Medulla oblongata (tissue), 1 donor: ENCODE measurements around the gene ODF2.
"Not testable (repeated sequence)": the region's sequence is repeated elsewhere in the genome, so short reads cannot be mapped to it uniquely, and the experiment has no call there.

Source experiments
- DNase-seq: peaks from one replicate; pipeline ENCODE4 v3.0.0-alpha.2; 2015; ENCODE audit errors: extremely low spot score

ODF2 gene

GRCh38 chr9:128482186-128482585, 26.4 kb downstream of the ODF2 start:
- no peak for DNase-seq

DNA sequence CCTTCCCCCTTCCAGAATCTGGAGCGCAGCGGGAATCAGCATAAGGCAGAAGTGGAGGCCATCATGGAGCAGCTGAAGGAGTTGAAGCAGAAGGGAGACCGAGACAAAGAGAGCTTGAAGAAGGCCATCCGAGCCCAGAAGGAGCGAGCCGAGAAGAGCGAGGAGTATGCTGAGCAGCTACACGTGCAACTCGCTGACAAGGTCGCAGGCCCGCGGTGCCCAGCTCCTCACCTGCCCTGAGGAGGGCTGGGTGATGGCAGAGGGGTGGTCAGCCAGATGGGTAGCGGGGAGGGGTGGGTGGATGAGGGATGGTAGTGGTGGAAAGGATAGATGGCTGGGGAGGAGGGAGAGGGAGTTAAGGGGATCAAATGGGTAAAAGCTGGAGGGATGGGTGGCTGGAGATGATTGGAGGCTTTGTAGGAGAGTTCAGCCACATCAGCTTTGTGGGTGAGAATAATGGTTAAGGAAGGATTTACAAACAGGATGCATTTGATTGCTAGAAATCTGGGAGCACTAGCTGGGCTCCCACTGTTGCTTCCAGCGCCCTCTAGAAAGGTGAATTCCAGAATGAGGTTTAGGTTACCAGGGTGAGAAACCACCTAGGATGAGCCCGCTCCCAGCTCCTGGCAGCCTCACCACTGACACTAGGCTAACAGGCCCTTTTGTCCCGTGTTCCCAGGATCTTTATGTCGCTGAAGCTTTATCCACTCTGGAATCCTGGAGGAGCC, 29.0 kb downstream of the ODF2 start:
- DNase-seq: no peak

DNA sequence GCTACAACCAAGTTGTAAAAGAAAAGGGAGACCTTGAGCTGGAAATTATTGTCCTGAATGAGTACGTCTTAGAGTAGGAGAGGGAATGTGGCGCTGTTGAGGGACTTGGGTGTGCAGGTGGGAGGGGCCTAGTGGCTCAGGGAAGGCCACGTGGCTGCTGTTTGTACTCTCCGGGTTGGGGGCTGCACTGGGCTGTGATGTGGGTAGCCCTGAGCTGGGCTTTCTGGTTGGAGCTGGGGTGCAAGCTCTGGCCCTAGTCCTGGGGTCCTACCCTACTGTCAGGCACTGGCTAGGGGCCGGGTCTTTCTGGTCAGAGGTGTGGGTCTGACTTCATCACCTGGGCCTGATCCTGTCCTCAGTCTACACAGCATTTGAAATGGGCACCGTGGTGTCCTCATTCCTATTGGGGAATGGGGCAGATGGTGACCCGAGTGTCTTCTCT, 29.6 kb downstream of the ODF2 start:
- no peak for DNase-seq

DNA sequence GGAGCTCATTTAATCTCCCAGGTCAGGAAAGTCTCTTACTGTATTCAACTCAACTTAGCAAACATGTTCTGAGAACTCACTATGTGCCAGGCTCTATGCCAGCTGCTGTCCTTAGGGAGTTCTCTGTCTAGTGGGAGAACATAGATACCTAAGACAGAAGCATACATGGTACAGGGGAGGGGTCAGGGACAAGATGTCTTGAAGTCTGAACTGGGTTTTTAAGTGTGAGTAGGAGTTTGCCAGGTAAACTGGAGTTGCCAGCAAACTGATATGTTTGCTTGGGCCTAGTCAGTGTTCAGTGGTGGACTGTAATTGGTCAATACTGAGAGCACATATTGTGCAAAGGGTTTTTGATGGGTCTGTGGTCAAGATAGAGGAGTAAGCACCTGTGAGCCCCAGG, 30.4 kb downstream of the ODF2 start:
- DNase-seq: no peak

DNA sequence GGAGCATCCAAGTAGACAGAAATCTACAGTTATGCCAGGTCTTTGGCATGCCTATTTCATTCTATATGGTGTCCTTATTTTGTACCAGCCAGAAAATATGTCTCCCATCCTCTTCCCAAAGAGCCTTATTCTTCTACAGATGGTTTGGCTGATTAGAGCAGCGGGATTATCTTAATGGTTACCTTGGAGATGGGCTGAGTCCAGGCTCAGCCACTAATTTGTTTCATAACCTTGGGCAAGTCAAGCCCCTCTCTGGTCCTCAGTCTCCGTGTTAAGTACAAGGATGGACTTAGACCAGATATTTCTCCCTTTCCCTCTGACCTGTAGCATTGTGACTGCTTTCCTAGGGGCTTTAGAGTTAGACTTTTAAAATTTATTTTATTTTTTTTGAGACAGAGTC, 37.6 kb downstream of the ODF2 start:
- DNase-seq: no peak

- peak; percentile 20 for DNase-seq
Observed at GRCh38 chr9:128494108-128494745, 38.4 kb downstream of the ODF2 start.

GRCh38 chr9:128494746-128495129, 38.9 kb downstream of the ODF2 start:
- no peak for DNase-seq

DNA sequence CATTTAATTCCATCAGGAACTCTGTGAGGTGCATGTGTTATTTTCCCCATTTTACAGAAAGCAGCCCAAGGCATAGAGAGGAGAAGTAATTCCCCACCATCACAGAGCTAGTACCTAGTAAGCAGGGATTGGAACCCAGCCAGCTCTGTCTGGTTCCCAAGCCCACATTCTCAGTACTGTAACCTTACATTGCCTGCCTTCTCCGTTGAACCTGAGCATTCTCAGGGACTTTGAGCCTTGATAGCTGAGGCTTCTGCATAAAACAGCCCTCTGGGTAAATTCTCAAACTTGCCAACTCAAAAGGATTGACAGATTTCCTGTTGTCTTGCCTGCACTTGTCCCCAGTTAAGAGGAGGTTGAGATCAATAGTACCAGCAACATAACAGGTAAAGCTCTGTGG, 39.5 kb downstream of the ODF2 start:
- no peak for DNase-seq

DNA sequence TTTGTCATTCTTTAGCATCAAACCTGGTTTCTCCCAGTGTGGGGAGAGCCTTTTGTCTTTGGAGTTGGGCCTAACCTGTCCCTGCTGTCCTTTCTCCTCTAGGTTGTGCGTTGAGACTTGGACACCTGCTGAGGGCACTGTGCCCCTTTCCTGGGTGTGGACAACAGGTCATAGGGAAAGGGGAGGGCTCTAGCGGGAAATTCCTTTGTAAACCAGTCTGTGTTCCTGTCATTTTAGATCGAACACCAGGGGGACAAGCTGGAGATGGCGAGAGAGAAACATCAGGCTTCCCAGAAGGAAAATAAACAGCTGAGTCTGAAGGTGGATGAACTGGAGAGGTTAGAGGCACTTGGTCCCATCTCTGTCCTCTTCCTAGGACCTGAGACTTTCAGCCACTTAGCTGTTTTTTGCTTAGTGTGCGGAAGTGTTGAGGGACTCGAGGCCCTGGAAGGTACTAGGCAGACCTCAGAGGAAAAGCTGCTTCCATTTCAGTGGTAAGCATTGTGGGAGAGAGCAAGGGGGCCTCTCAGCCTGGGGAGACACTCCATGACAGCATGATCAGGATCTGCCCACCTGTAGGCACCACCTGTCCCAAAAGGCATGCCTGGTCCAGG, 40.1 kb downstream of the ODF2 start:
- DNase-seq: no peak

DNA sequence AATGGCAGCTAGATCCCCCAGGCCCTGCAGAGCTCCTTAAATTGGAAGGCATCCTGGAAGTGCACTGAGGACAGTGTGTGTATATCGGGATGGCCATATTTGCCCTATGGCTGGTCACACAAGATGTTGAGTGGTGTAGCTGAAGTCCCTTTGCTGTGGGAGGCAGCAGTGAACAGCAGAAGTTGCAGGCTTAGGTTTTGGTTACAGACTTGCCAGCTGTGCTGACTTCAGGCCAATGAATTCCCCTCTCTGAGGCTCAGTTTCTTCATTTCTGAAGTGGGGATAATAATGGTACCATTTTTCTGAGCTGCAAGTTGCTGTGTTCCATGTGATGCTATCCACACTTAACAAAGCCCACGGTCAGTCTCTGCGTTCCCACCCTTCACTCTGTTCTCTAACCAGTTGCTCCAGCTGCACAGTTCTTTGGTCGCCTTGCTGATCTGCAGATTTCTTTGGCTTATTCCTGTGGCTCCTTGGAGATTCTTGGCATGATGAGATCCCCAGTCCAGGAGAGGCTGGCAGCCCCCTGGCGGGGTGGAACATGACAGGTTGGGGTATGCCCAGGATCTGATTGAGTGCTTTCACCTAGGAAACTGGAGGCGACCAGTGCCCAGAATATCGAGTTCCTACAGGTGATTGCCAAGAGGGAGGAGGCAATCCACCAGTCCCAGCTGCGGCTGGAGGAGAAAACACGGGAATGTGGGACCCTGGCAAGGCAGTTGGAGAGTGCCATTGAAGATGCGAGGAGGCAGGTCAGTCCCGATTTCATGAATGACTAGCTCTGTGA, 42.2 kb downstream of the ODF2 start:
- DNase-seq: peak; percentile 76

GRCh38 chr9:128498911-128499310, 43.1 kb downstream of the ODF2 start:
- DNase-seq: no peak

- DNase-seq: no peak
Observed at GRCh38 chr9:128499920-128500319, 44.1 kb downstream of the ODF2 start.

DNA sequence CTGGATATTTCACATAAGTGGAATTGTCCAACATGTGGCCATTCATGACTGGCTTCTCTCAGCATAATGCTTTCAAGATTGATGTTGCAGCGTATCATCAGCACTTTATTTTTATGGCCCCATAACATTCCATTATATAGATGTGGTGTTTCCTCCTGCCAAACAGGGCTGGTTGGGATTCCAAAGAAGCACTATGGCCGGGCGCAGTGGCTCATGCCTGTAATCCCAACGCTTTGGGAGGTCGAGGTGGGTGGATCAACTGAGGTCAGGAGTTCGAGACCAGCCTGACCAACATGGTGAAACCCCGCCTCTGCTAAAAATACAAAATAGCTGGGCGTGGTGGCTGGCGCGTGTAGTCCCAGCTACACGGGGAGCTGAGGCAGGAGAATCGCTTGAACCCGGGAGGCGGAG, 47.6 kb downstream of the ODF2 start:
- DNase-seq: not testable (repeated sequence)

DNA sequence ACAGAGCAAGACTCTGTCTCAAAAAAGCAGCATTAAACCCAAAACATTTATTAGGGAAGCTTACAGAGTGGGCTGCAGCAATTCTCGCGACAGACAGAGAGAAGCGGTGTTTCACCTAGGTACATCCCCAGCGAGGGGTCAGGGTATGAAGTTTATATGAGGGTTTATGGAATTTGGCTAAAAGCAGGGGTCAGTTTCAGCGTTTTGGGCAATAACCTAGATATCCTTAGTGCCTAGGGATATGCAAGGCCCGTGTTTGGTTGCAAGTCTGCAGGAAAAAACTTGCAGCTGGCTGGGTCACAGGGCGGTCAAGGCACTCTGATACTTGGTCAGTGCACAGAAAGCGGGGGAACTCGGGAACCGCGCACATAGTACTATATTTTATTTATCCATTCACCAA, 48.1 kb downstream of the ODF2 start:
- DNase-seq: no peak

- DNase-seq: peak; percentile 95
Observed at GRCh38 chr9:128504485-128505413, 48.9 kb downstream of the ODF2 start, which contains the start of gene GLE1. Gene GLE1, plus strand, starts transcription at chr9:128504719. Its CDS starts 87 bp downstream, at chr9:128504806.

- no peak for DNase-seq
Observed at GRCh38 chr9:128505414-128505765, 49.6 kb downstream of the ODF2 start.

DNA sequence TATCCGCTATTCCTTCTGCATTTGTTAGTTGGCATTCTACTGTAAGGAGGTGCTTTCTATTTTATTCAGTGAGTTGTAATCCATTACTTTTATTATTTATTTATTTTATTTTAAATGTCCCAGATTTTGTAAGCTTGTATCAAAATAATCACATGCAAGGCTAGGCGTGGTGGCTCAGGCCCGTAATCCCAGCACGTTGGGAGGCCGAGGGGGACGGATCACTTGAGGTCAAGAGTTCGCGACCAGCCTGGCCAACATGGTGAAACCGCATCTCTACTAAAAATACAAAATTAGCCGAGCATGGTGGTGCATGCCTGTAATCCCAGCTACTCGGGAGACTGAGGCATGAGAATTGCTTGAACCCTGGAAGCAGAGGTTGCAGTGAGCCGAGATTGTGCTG, 50.1 kb downstream of the ODF2 start:
- DNase-seq: not testable (repeated sequence)

DNA sequence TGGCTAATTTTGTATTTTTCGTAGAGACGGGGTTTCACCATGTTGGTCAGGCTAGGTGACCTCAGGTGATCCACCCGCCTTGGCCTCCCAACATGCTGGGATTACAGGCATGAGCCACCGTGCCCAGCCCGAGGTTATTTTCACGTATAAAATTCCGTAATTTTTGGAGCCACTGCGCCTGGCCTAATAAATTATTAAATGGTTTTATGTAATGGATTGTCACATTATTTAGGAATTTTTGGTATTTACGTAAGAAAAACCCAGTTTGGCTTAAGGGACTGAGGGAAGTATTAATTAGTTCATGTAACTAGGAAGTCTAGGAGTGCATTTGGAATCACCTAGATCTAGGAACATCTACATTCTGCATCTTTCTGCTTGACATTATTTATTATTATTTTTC, 57.0 kb downstream of the ODF2 start:
- no peak for DNase-seq

DNA sequence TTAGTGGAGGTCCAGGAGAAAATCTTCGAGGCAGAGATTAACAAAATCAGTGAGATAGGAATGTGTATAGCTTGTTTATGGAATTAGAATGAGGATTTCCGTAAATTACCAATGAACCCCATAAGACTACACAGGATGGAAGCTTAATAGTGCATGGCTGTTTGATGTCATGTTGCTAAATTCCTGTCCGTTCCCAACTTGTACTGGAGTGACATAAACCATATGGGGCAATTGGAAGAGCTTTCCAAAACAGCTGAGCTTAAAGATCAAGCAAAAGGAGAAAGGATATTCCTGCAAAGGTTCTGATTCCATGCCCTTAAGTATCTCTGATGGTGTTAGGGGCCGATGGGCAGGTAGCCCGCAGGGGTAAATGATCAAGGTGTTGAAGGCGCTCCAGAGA, 66.2 kb downstream of the ODF2 start:
- no peak for DNase-seq

DNA sequence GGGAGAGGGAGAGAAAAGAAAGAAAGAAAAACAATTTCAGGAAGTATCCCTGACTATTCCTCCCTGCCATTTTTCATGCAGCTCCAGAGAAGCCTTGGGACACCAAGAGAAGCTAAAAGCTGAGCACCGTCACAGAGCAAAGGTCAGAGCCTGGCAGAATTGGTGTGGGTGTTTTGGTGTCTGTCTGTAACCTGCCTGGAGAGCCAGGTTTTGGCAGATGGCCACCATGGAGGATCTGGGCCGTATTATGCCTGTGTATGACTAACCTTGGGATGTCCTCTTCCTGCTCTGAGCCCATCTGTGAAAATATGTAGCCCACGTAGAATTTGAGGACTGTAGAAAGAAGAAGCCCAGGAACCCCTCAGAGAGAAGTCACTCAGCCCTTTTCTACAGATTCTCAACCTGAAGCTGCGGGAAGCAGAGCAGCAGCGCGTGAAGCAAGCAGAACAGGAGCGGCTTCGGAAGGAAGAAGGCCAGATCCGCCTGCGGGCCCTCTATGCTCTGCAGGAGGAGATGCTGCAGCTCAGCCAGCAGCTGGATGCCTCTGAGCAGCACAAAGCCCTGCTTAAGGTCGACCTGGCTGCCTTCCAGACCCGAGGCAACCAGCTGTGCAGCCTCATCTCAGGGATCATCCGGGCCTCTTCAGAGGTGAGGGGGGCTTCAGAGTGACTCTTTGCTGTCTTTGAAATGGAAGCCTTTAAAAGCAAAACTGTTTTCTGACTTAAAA, 67.6 kb downstream of the ODF2 start:
- DNase-seq: peak; percentile 35

DNA sequence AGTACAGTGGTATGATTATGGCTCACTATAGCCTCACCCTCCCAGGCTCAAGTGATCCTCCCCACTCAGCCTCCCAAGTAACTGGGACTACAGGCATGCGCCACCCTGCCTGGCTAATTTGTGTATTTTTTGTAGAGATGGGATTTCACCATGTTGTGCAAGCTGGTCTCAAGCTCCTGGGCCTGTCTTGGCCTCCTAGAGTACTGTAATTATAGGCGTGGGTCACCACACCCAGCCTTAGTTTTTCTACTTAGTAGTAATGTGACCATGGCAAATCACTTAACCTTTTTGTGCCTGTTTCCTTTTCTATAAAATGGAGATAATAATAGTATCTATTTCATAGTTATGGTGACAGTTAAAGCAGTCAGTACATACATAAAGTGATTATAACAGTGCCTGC, 70.9 kb downstream of the ODF2 start:
- DNase-seq: no peak
